Suprapubic skin (tissue), 4 donors: ENCODE data around the gene RPL27. TPM values are rescaled to one million over a fixed set of nuclear protein-coding genes. Genes with fewer than 3 reads are reported as not detected.

Experiments
- DNase-seq, 2 donors: peaks; one replicate each; pipeline ENCODE4 v3.0.0-alpha.2; 2019; ENCODE audit warnings: low spot score in 2 of 2
- H3K27ac ChIP-seq: fragments of 200-600 bp; sonication (generic); one replicate; pipeline ENCODE4 v1.5.1; 2019
- H3K27me3 ChIP-seq: fragments of 200-600 bp; sonication (generic); one replicate; pipeline ENCODE4 v1.5.1; 2019
- H3K36me3 ChIP-seq: fragments of 200-600 bp; sonication (generic); one replicate; pipeline ENCODE4 v1.5.1; 2019
- H3K4me1 ChIP-seq: fragments of 200-600 bp; sonication (generic); one replicate; pipeline ENCODE4 v1.5.1; 2019
- H3K4me3 ChIP-seq: fragments of 200-600 bp; sonication (generic); one replicate; pipeline ENCODE4 v1.5.1; 2019; ENCODE audit warnings: mild to moderate bottlenecking
- H3K9me3 ChIP-seq: fragments of 200-600 bp; sonication (generic); one replicate; pipeline ENCODE4 v1.5.1; 2019
- CTCF ChIP-seq, 2 donors: fragments of 200-600 bp in 1 of 2; fragments of 450-650 bp in 1 of 2; sonication (generic) in 1 of 2; IDR thresholded peaks; one replicate each; pipeline ENCODE4 v1.5.1; 2016 to 2019; ENCODE audit warnings: antibody characterized with exemption in 2 of 2, mild to moderate bottlenecking in 1 of 2, moderate library complexity in 1 of 2
- EP300 ChIP-seq: sonication (generic); formaldehyde crosslinking; IDR thresholded peaks from one replicate; pipeline ENCODE4 v1.6.1; 2017; ENCODE audit warnings: antibody characterized with exemption
- POLR2A ChIP-seq, 2 donors: fragments of 450-650 bp; IDR thresholded peaks; one replicate each; pipeline ENCODE4 v1.6.1; 2017; ENCODE audit warnings: antibody characterized with exemption in 2 of 2, mild to moderate bottlenecking in 2 of 2, moderate library complexity in 2 of 2
- POLR2AphosphoS5 ChIP-seq, 3 donors: sonication (generic); formaldehyde crosslinking; IDR thresholded peaks; one replicate each; pipeline ENCODE4 v1.6.1; 2017; ENCODE audit warnings: antibody characterized with exemption in 3 of 3
- WGBS: methylation state at CpG from one replicate; pipeline ENCODE4 v1.1.5; 2018; 5-methylcytosine and 5-hydroxymethylcytosine counted together
- total RNA-seq, 4 donors: library from RNA; depleted of rRNA; stranded (reverse); fragments of >200 nt; gene quantifications; one replicate each; pipeline ENCODE4 v1.1.0, GENCODE V29; 2016

The RPL27 gene
- total RNA-seq = 1,000 to 10,000 TPM in 3 of 4 donors, 100 to 1,000 TPM in 1; 968 to 1,986 (median 1,251) TPM

DNA sequence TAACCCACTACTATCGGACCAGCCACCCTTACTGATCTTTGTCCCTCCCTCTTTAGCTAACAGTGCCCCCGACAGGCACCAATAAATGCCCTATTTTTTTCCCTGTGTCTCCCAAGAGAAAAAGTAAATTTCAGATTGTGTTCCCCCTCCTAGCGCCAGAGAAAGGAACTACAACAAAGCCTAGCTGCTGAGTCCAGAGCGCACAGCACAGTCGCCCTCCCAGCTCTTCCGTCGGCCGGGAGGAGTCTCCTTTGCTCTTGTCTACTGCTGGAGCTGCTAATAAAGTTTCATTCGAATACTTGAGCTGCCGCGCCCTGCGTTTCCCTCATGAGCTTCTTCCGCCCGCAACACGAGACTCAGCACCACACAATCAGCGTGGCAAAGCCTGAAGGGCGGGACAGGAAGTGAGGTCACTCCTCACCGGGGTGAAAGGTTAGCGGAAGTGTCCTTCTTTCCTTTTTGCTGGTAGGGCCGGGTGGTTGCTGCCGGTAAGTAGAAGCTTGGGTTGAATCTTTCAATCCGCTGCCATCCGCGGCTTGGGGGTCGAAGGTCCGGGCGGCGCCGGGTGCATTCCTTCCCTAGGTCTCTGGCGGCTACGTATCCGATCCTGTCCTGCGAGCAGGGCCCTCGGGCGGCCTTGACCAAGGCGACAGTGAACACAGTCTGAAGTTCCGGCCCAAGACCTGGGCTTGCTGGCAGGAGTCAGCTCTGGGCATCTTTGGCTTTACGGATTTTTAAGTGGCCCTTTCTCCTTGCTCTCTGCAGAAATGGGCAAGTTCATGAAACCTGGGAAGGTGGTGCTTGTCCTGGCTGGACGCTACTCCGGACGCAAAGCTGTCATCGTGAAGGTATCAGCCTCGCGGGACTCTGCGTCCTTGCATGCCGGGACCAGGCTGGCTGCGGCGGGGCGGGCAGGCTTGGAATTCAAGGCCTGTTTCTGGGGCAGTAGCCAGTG, at the start of gene RPL27:
Gene RPL27 (plus strand): TSS at position 436 of the 955 bp plus-strand sequence. CDS start 332 bp downstream, at position 768.
- Histone ChIP-seq H3K4me1 (peaks cover 27% of the 10 kb centered on the region), H3K9me3 (no peaks in the 10 kb centered on the region), H3K36me3 (peaks cover 42% of the 10 kb centered on the region), H3K4me3 (peak within 1 kb of the TSS; percentile 81), H3K27ac (peak within 1 kb of the TSS; percentile 92), H3K27me3 (no peaks in the 10 kb centered on the region)
- peak; percentile 98 to 99 for DNase-seq
- TF ChIP-seq POLR2AphosphoS5 (IDR thresholded peaks at IDR 0.05) (peak; percentile 85 to 99 (median 93)), CTCF (IDR thresholded peaks at IDR 0.05) (peak; percentile 90 to 94), EP300 (no peak), POLR2A (IDR thresholded peaks at IDR 0.05) (peak in 1 of 2 donors; percentile 78)
- 0% methylated on average over 31 of the region's 49 CpGs for WGBS

- WGBS = 89% methylated on average over 13 of the region's 13 CpGs
- TF ChIP-seq POLR2AphosphoS5 (IDR thresholded peaks at IDR 0.05) (no peak), EP300 (no peak), CTCF (IDR thresholded peaks at IDR 0.05) (no peak), POLR2A (IDR thresholded peaks at IDR 0.05) (no peak)
- DNase-seq = no peak
- no peaks in the 10 kb centered on the region for H3K27me3 ChIP-seq
- H3K4me3 ChIP-seq = no peak overlapping the region
- H3K36me3 ChIP-seq = peaks cover 73% of the 10 kb centered on the region
- H3K9me3 ChIP-seq = no peaks in the 10 kb centered on the region
- no peak overlapping the region for H3K27ac ChIP-seq
- peaks cover 4% of the 10 kb centered on the region for H3K4me1 ChIP-seq
Observed at GRCh38 chr17:42950044-42950783, 48.0 kb upstream of the RPL27 start.

DNA sequence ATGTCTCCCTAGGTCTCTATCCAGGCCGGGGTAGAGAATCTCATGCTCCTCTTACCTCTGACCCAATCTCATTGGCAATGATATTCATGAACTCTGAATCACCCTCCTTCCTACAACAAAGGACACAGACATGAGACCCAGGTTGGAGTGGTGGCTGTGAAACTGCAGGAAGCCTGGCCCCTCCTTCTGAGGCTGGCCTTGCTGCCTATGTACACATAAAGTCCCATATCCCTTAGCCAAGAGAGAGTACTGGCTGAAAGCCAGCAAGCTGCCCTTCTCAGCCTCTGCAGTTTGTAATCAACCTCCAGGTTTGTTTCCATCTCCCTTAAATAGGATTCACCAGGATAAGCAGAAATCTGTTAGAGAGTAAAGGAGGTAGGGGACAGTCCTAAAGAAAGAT, 44.5 kb upstream of the RPL27 start:
- TF ChIP-seq POLR2A (IDR thresholded peaks at IDR 0.05) (no peak), CTCF (IDR thresholded peaks at IDR 0.05) (no peak), EP300 (no peak), POLR2AphosphoS5 (IDR thresholded peaks at IDR 0.05) (no peak)
- no peak overlapping the region for H3K27ac ChIP-seq
- peaks cover 96% of the 10 kb centered on the region for H3K36me3 ChIP-seq
- H3K9me3 ChIP-seq = no peaks in the 10 kb centered on the region
- H3K27me3 ChIP-seq = no peaks in the 10 kb centered on the region
- 75% methylated on average over 1 of the region's 1 CpG for whole genome bisulfite sequencing
- DNase-seq = no peak
- H3K4me1 ChIP-seq = no peaks in the 10 kb centered on the region
- no peak overlapping the region for H3K4me3 ChIP-seq

GRCh38 chr17:42964161-42964932, 33.9 kb upstream of the RPL27 start, which contains the start of gene AARSD1:
AARSD1 (minus strand) TSS chr17:42964454; CDS start chr17:42964440, 14 bp downstream.
- peaks cover 36% of the 10 kb centered on the region for H3K36me3 ChIP-seq
- H3K27ac ChIP-seq = peak within 1 kb of the TSS; percentile 73
- H3K4me1 ChIP-seq = peaks cover 17% of the 10 kb centered on the region
- peak; percentile 92 for DNase-seq
- H3K9me3 ChIP-seq = no peaks in the 10 kb centered on the region
- 2% methylated on average over 43 of the region's 43 CpGs for WGBS
- TF ChIP-seq EP300 (peak; percentile 12), POLR2AphosphoS5 (IDR thresholded peaks at IDR 0.05) (peak in 2 of 3 donors; percentile 64 to 96), POLR2A (IDR thresholded peaks at IDR 0.05) (peak; percentile 33 to 35), CTCF (IDR thresholded peaks at IDR 0.05) (no peak)
- no peaks in the 10 kb centered on the region for H3K27me3 ChIP-seq
- peak within 1 kb of the TSS; percentile 70 for H3K4me3 ChIP-seq
